NOMO-1 treated with dmso at 0.1 percent for 144 hours (cell line): ENCODE measurements around the gene DNM3.

Experiments
- DNase-seq: peaks from one replicate; lab custom pipeline; 2025; ENCODE audit not compliant: unreplicated experiment; lab: John Stamatoyannopoulos, UW

DNM3 gene

DNA sequence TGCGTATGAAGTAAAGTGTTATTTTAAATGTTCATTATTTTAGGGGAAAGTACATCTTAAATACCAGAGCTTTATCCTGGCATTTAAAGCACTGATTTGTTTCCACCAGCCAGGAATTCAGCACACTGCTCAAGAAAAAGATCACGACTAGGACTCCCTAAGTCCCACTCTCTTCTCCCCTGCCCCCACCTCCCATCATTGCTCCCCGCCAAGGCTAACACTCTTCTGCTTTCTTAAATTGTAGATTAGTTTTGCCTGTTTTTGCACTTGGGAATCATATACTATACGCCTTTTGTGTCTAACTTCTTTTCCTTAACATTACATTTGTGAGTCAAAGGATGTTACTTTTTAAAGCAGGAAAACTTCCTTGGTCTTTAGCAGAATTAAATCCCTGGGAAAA is 541.7 kb downstream of the DNM3 start:
- DNase-seq = no peak

DNA sequence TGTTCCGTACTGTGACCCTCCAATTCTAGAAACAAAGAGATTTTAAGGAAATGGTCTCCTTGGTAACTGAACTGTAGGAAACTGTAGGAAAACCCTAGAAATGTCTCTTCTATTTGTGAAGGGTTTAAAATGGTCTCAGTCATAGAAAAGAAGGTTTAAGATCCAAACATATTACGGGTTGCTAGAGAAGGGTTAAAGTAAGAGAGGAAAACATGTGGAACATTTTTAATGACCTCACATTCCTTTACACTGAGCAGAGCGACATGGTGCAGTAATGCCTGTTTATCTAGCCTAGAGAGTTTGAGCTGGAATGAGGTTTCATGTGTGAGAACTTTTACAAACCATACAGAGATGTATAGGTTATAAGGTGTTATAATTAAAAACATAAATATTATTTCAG is 542.2 kb downstream of the DNM3 start:
- DNase-seq = no peak

DNA sequence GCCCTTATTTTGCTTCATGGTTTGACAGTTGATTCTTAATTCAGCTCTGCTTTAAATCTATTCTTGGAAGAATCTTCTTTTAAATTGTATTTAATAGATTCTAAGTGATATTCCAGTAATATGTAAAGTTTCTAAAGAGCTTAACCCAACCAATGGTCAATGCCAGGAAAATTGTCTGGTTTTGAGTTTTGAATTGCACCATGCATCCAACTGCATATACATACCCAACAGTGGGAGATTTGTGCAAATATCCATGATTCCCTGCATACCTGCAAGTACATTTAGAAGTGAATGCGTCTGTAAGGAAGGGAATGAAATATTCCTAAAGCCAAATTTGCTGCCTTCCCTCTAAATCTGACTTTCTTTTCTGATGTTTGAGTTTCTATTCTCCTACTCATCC is 543.4 kb downstream of the DNM3 start:
- no peak for DNase-seq

- no peak for DNase-seq
These were observed 544.7 kb downstream of the DNM3 start for GRCh38 chr1:172386046-172386445.

GRCh38 chr1:172388490-172388889 is 547.2 kb downstream of the DNM3 start:
- no peak for DNase-seq

DNA sequence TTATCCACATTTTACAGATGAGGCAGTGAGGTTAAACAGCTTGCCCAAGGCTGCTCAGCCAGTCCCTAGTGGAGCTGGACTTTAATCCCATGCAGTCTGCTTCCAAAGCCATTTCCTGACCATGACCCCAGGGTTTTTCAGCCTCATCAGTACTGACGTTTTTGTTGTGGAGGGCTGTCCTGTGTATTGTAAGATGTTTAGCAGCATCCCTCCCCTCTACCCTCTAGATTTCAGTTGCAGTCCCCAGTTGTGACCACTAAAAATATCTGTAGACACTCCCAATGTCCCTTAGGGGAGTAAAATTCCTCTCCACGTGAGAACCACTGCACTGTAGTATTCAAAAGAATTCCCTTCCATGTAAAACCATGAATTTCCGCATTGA is 549.0 kb downstream of the DNM3 start:
- no peak for DNase-seq

GRCh38 chr1:172390683-172391551 is 549.6 kb downstream of the DNM3 start:
- DNase-seq = no peak

- DNase-seq = no peak
These were observed 550.7 kb downstream of the DNM3 start for GRCh38 chr1:172391976-172392375.

DNA sequence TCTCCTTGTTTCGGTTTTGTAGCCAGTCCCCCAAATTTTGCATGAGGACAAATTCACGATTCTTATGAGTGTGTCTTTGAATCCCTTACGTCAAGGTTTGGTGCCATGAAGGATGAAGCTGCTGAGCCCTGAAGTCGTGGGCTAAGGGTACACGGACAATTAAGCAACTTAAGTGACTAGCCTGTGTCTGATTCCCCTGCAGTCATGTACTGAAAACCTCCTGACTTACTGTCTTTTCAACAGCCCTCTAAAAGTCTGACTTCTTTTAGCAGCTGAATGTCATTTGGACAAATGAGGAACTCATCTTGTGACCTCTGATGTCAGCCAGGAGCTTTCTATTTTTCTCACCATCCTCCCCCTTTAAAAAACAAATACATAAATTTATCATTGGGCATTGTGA is 552.1 kb downstream of the DNM3 start:
- DNase-seq = no peak

GRCh38 chr1:172394141-172394751 is 552.9 kb downstream of the DNM3 start:
- no peak for DNase-seq

DNA sequence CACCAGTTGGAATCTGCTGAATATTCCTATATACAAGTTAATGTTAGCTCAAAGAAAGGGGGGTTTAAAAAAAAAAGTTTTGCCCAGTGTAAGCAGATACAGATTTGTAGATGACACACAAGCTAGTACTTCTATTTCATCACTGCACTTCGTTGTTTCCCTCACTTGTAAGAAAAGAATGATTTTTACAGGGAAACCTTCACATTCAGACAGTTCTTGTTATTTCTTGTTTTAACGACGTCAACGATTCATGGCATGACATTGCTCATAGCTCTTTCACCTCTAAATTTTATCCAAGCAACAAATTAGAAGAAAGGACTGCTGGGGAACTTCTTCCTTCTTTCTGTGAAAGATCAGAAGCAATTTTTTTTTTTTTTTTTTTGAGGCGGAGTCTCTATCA is 553.5 kb downstream of the DNM3 start:
- DNase-seq = no peak

GRCh38 chr1:172395576-172395975 is 554.3 kb downstream of the DNM3 start:
- no peak for DNase-seq

GRCh38 chr1:172397221-172397620 is 555.9 kb downstream of the DNM3 start:
- no peak for DNase-seq

- DNase-seq = no peak
These were observed 556.3 kb downstream of the DNM3 start for GRCh38 chr1:172397633-172398032.

DNA sequence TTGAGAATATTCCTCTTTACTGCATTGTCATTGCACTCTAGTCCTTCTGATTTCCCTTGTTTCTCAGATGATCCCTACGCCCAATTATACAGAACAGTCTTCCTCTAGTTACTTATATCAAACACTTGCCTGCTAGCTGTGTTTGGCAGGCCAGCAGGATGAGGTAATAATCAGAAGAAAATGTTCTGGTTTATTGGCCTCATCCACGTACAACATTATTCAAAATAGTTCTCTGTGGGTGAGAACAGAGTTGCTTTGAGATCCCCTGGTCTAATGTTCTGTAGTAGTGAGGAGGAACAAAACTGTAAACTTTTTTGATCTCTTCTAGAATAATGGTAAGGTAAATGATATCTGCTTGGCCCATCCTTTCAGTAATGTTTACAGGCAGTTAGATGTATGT is 556.9 kb downstream of the DNM3 start:
- DNase-seq = no peak

DNA sequence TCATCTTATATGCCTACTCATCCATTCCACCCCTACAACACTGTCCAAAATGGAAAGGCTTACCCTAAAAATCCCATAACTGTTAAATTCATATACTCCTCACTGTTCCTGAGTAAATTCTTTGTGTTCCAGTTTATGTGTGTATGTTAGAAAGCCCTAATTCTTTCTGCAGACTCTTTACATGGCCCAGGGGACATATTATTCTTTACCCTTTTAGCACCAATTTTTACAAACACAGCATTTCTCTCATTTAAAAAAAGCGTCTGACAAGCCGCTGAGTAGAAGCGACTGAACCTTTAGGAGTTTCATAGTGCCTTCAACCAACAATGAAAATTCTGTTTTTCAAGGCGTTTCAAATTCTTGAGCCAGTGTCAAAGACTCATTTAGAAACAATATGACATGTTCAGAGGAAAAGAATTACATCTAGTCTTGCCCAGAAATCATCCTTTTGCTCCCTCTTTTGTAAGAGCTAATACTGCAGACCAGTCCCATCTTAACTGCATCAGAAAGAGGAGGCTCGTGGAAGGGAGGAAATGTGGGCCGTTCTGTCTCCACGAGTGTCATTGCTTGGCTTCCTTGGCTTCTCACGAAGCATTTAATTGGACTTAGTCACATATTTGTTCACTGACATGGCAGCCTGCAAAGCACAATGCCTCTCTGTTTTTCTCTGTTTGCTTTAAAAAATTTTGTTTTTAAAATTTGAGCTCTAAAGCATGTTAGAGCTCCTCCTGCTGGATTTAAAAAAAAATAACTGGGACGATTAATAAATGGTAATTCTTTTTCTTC is 557.9 kb downstream of the DNM3 start:
- DNase-seq = no peak

DNA sequence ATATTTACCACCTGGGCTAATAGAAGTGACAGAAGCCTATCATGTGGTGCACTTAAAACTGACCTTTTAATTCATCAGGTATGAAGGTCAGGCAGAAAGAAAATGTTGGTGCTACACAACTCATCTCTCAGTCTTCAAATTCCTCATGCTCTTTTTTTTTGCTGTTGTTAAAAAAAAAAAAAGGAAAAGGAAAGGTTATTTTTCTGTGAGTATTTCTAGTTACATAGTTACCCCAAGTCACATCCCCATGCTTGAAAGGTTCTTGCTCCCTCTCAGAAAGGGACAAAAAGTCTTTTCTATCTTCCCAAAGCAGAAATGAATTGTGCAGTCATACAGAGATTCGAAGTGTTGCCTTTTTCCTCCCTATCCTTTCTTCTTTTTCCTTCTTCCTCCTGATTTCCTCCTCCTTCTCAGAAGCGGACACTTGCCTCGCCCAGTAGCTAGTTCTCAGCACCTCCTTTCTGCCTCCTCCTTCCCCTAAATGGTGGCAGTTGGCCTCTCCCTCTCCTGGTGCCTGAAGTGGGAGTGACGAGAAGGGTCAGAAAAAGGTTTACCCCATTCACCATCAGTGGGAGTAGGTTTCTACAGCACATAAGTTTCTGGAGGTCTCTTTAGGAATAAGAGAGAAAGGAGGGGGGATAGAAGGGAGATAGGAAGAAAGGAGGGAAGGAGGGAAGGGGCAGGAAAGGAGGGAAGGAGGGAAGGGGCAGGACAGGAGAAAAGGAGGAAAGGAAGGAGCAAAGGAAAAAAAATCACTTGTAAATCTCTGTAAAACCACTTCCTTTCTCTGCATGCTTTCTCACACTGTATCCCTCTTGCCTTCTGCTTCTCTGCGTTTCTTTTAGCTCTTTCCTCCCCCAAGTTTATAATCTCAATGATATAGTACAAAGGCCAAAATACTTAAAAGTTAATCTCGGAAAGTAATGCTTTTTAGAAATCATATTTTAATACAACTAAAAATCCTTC is 558.7 kb downstream of the DNM3 start:
- DNase-seq = no peak

DNA sequence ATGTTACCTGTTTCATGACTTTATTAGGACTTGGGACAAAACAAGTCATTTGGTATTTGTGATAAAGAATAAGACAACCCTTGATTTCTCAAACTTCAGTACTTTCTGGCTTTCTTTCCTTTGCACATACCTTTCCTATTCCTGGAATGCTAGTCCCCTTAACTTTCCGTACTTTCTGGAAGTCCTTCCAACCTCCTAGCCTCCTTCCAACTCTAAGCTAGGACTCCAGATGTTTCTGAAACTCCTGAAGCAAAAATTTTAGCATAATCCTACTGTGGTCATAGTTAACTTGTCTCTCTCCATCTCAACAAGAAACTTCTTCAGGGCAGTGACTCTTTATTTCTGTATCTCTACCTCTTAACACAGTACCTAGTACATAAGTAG is 559.4 kb downstream of the DNM3 start:
- no peak for DNase-seq

DNA sequence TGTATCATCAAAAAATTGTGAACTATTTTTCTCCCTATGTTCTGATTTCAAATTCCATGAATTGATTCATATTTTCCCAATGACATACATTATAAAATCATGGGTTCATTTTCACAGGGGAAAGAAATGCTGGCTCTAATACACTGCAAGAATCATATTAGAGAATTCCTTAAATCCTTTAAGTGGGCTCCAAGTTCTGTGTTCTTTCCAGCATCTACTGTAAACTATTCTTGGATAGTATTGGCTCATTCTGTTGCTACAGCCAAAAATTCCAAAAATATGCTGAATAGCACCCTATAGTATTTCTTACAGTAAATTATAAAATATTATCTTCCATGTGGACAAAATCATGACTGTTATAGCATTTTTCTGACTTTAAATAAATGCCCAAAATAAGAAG is 560.2 kb downstream of the DNM3 start:
- DNase-seq = no peak

DNA sequence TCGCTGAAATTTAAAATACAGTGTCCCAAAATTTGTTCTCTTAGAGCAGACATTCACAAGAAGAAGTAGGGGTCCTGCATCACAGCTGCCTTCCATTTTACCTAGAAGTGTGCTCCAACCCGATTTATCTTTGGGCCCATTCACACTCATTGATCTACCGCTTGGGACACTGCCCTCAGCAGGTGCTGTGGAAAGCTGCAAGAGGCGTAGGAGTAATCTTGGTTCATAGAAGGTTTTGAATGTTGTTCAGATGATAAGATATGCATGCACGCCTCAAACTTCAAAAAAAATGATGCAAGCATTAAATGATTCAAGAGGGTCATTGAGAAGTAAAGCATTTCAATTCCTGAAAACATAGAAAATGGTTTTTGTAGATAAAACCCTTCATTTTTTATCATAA is 560.6 kb downstream of the DNM3 start:
- DNase-seq = no peak
